ENCODE results near the gene RAP1GAP. TPM values are rescaled to one million over a fixed set of nuclear protein-coding genes. Genes with fewer than 3 reads are reported as not detected.
"Not testable (repeated sequence)": the region's sequence is repeated elsewhere in the genome, so short reads cannot be mapped to it uniquely, and the experiment has no call there.

RAP1GAP gene
- total RNA-seq, 1 donor from 2014 or later: 157 TPM

GRCh38 chr1:21677168-21677567, 8.0 kb upstream of the RAP1GAP start:
- DNase-seq (ENCODE audit: low spot score): no peak

DNA sequence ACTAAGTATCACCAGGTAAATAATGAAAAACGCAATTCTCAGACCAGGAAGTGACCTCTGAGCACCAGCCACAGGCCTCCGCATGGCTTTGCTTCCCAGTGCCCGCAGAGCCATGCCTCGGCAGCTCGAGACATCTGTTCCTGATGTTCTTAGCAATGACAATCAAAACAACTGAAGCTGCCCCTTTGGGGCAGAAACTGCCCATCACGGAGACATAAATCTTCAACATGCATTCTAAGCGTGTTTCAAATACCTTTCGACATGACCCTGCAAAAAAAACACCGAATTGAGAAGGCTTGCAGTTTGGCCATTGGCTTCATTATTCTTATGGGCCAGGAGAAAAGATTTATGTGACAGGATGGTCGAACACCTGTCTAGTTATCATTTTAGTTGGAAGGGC, 5.8 kb upstream of the RAP1GAP start:
- DNase-seq (ENCODE audit: low spot score): no peak

GRCh38 chr1:21673853-21674252, 4.7 kb upstream of the RAP1GAP start:
- DNase-seq (ENCODE audit: low spot score): not testable (repeated sequence)

DNA sequence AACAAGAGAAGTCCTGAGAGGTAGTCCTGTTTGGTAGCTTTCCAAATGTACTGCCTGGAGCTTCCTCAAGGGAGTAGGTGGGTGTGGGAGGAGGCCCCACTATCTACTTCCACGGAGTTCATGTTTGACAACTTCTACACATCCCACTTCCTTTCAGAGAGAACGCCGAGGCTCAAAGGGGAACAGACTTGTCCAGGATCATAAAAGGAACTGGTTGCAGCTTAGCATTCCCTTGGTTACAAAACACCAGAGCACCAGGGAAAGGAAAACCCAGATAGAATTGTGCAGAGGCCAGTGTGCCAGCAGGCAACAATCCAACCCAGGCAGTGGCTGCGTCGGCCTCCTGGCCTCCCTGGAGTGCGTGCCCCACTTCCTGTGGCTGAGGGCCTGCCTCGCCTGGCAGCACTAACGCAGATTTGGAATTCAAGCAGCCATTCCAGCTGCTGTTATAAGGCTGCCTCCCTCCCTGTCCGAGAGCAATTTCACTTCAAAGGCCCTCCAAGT, 4.2 kb upstream of the RAP1GAP start:
- peak; percentile 63 for DNase-seq (ENCODE audit: low spot score)

DNA sequence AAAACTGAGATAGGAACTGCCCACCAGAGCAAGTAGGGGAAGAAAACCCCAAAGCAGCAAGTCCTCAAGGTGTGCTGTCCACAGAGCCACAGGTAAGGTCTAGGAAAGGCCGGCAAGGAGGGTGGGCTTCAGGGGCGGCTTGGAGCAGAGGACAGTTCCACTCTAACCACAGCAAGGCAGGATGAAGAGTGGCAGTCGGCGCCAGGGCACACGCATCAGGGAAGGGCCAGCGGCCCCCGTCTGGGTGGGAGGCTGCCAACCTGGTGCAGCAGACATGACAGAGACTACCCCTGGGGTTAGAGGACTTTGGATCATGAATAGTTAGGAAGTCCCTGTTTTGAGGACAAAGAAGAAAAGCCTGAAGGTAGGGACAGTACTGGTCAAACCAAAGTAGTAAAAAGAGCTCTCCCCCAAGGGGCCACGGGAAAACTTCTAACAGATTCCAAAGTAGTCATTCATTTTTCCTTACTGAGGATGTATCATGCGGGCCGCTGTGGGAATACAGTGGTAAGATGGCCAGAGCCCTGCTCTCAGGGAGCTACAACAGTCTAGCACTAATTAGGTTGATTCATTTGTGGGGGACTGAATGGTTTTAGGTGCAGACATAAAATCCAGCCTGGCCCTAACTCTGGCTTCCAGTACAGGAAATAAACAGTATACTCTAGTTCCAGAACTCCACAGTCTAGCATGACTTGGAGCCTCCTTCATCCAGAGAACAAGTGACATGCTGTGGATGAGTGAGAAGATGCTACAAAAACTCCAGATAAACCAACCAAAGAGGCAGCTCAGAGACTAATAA, 3.5 kb upstream of the RAP1GAP start:
- DNase-seq (ENCODE audit: low spot score): no peak

- DNase-seq (ENCODE audit: low spot score): no peak
These were observed 2.8 kb upstream of the RAP1GAP start for GRCh38 chr1:21671915-21672314.

DNA sequence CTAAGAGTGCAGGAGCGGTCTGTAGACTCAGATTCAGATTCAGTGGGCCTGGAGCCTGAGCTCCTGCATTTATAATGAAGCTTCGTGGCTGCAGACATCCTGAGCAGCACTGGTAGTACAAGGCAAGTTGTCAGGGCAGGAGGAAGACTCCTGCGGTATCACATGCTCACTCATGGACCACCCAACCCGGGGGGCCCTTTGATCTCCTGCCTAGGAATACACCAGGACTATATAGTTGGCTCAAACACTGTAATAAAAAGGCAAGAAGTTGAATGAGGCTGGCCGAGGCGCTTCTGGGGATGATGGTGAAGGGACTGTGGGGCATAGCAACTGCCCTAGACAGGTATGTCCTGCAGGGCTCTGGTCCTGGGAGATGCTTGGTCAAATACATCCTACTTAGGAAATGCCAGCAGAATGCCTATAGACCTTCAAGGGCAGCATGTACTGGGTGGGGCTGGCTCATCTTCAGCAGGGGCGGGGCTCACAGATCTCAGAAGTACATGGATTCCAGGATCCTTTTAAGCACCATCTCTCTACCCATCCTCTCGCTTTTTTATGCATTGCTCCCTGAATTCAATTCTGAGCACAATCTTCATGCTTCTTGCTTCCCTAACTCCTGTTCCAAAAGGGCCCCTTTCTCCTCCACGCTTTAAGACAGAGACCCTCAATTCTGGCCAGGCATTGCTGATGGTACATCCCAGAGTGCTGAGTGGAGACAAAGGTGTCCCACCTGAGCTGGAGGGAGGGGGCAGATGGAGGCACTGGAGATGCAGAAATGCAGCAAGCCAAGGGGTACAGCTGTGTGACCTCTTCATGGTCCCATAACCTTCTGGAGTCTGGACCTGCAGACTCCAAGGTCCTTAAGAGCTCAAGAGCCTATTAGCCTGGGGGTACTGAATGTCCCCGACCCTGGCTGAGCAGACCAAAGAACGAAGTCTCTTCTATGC, 2.1 kb upstream of the RAP1GAP start:
- DNase-seq (ENCODE audit: low spot score): no peak

DNA sequence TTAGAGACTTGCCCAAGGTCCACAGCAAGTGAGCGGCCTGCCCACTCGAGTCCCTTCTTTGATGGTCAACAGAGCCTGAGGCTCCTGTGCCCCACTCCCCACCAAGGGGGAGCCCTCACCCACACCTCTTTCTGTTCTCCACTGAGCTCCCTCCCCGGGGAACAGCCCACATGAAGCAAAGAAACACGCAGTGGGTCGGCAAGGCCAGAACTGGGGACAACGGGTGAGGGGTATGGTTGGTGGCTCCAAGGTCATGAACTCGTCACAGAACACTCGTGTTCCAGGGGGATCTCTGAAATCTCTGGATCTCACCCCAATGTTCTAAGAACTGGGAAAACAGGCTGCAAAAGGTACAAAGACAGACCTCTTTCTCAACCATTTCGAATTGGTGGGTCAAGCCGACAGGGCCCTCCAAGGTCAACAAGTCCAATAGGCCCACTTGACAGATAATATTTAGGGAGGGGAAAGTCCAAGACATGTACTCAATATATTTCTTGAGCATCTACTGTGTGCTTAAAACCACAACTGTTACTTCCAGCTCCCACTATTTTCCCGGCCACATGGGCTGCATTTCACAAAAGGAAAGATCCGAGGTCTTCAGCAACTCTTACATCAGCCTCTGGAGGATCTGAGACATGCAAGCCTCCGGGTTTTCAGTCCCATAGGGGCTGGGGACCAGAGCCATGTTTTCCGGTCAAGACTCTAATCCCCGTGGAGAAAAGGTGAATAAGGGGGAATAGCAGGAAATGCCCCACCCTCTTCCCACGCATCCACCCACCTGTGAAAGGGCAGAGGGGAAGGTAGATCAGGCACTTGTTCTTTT, 1.1 kb upstream of the RAP1GAP start:
- no peak for DNase-seq (ENCODE audit: low spot score)

DNA sequence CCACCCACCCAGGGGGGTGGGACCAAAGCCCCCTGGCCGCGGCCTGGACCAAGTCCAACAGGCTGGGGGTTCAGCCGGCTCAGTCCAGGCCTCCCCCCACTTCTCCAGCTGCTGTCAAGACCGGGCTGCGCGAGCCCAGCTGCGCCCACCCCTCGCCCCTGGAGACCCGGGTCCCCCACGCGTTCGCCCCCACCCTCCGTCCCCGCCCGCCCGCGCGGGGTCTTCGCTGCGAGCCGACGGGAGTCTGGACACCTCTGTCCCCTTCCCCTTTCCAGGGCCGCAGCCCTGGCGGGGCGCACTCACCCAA, 253 bp downstream of the RAP1GAP start:
- DNase-seq (ENCODE audit: low spot score): no peak

GRCh38 chr1:21668232-21668950, 766 bp downstream of the RAP1GAP start:
- DNase-seq (ENCODE audit: low spot score): no peak

GRCh38 chr1:21667348-21668231, 1.6 kb downstream of the RAP1GAP start:
- DNase-seq (ENCODE audit: low spot score): no peak

- DNase-seq (ENCODE audit: low spot score): no peak
These were observed 2.4 kb downstream of the RAP1GAP start for GRCh38 chr1:21666576-21667320.

GRCh38 chr1:21665711-21666575, 3.2 kb downstream of the RAP1GAP start:
- DNase-seq (ENCODE audit: low spot score): no peak

DNA sequence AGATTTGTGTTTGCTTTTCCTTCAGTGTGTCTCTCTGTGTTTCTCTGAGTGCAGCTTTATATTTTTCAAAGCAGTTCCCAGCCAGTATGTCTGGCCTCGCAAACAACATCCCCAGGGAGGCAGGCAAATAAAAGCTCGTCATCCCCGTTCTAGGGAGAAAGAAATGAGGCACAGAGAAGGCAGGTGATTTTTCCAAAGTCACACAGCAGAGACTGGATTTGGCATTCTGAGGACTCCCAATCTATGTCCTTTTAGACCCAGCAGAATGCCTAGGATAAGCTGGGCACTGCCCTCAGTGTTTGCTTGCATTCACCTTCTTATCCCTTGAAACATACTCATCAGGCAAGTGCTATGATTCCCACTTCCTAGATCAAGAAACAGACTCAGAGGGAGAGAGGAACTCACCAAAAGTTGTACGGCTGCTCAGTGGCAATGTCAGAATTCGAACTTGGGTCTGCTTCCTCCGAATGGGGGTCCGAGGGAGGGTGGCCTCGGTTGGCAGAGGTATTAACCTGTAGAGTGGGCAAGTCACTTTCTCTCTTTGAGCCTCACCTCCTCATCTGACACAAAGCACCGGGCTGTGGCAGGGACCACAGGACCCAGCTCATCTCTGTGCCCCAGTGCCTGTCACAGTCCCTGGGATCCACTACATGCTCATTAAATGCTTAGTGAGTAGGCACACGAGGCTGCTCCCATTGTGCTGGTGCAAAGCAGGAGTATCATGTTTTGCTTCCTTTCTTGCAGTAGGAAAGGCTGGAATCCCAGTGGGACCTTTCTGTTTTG, 4.2 kb downstream of the RAP1GAP start:
- no peak for DNase-seq (ENCODE audit: low spot score)

GRCh38 chr1:21663951-21664805, 5.0 kb downstream of the RAP1GAP start:
- DNase-seq (ENCODE audit: low spot score): no peak

- no peak for DNase-seq (ENCODE audit: low spot score)
These were observed 5.8 kb downstream of the RAP1GAP start for GRCh38 chr1:21663248-21663950.
